Endothelial cell of umbilical vein (primary cell): ENCODE data around the gene TULP4. TPM values are rescaled to one million over a fixed set of nuclear protein-coding genes. Genes with fewer than 3 reads are reported as not detected.
A peak's percentile ranks its signal among the peaks of the same experiment; 100 is the strongest.
"Not testable (repeated sequence)": the region's sequence is repeated elsewhere in the genome, so short reads cannot be mapped to it uniquely, and the experiment has no call there.

Experiments
- BruUV-seq: library from RNA; stranded (reverse); fragments of 400-500 nt; replicated peaks from 2 replicates; lab custom pipeline; 2021; lab: Mats Ljungman, UMichigan
- CTCF ChIA-PET: fragments of 300-600, 350-600 bp; sonication (Branson Sonifier 250); formaldehyde crosslinking; loops from one replicate; lab custom pipeline; 2021; ENCODE audit warnings: antibody characterized with exemption, inconsistent platforms; lab: Charles Lee
- POLR2A ChIA-PET: fragments of 300-600, 350-600 bp; sonication (Branson Sonifier 250); formaldehyde crosslinking; loops from one replicate; lab custom pipeline; 2021; ENCODE audit warnings: antibody characterized with exemption, inconsistent platforms; lab: Charles Lee
- DNase-seq: peaks from one replicate; pipeline ENCODE4 v3.0.0-alpha.2; 2011; ENCODE audit warnings: low read depth, low spot score
- FAIRE-seq: peaks from 2 replicates; lab custom pipeline; 2011; peaks lifted over from hg19 to GRCh38; lab: Jason Lieb, UNC
- H2AFZ ChIP-seq: 2 replicates; pipeline ENCODE4 v1.6.0; 2012; ENCODE audit warnings: low read depth, low read length, control low read depth, inconsistent platforms
- H3K27ac ChIP-seq: 2 replicates; pipeline ENCODE4 v1.5.1; 2011; ENCODE audit warnings: low read depth, mild to moderate bottlenecking, control low read depth, low read length, moderate library complexity; ENCODE audit not compliant: insufficient read depth
- H3K27me3 ChIP-seq, 2 experiments: 2 replicates each; pipeline versions ENCODE4 v1.6.0 to v1.6.1; 2011; ENCODE audit warnings: low read length in 2 of 2, mixed read lengths in 1 of 2; ENCODE audit not compliant: control insufficient read depth in 2 of 2, insufficient read depth in 2 of 2
- H3K36me3 ChIP-seq, 2 experiments: 2 replicates in 1 of 2; 3 replicates in 1 of 2; pipeline ENCODE4 v1.5.1; 2011; ENCODE audit warnings: low read length in 2 of 2, mild to moderate bottlenecking in 1 of 2, moderate library complexity in 1 of 2; ENCODE audit not compliant: control insufficient read depth in 2 of 2, insufficient read depth in 2 of 2; ENCODE audit errors: extremely low read depth in 1 of 2
- H3K4me1 ChIP-seq: 3 replicates; pipeline ENCODE4 v1.5.1; 2011; ENCODE audit warnings: mild to moderate bottlenecking, low read length; ENCODE audit not compliant: control insufficient read depth, insufficient read depth; ENCODE audit errors: extremely low read depth
- H3K4me2 ChIP-seq: 2 replicates; pipeline ENCODE4 v1.6.1; 2011; ENCODE audit warnings: low read length, control low read depth, mixed read lengths; ENCODE audit not compliant: insufficient read depth
- H3K4me3 ChIP-seq, 3 experiments: fragments of 200-600 bp in 1 of 3; sonication (generic), shearing (Covaris generic) in 1 of 3; replicated peaks in 1 of 3; 2 replicates each; pipeline ENCODE4 v1.5.1; 2011 to 2016; ENCODE audit warnings: control low read depth in 3 of 3, low read length in 3 of 3, mild to moderate bottlenecking in 2 of 3, inconsistent platforms in 1 of 3, low read depth in 1 of 3, moderate library complexity in 1 of 3; ENCODE audit not compliant: insufficient read depth in 1 of 3
- H3K79me2 ChIP-seq: 2 replicates; pipeline ENCODE4 v1.6.0; 2012; ENCODE audit warnings: low read length, inconsistent platforms; ENCODE audit not compliant: control insufficient read depth, insufficient read depth
- H3K9ac ChIP-seq: replicated peaks from 2 replicates; pipeline ENCODE3; 2011; ENCODE audit warnings: low read length, control low read depth; ENCODE audit not compliant: insufficient read depth; ENCODE audit errors: extremely low read depth
- H3K9me1 ChIP-seq: replicated peaks from 3 replicates; pipeline ENCODE4 v1.6.0; 2011; ENCODE audit warnings: mild to moderate bottlenecking, low read length; ENCODE audit not compliant: control insufficient read depth, insufficient read depth; ENCODE audit errors: extremely low read depth
- H3K9me3 ChIP-seq: replicated peaks from 2 replicates; pipeline ENCODE4 v1.5.1; 2012; ENCODE audit warnings: low read length, inconsistent platforms; ENCODE audit not compliant: control insufficient read depth, insufficient read depth
- H4K20me1 ChIP-seq: replicated peaks from 2 replicates; pipeline ENCODE3; 2011; ENCODE audit warnings: mild to moderate bottlenecking, low read length; ENCODE audit not compliant: control insufficient read depth, insufficient read depth; ENCODE audit errors: extremely low read depth
- EZH2 ChIP-seq: IDR thresholded peaks from 2 replicates; pipeline ENCODE4 v1.6.1; 2012; ENCODE audit warnings: borderline replicate concordance, low read depth, mild to moderate bottlenecking, moderate library complexity, low read length, inconsistent platforms; ENCODE audit not compliant: severe bottlenecking
- FOS ChIP-seq: IDR thresholded peaks from 2 replicates; pipeline ENCODE4 v1.6.1; 2011; ENCODE audit warnings: mild to moderate bottlenecking, low read length, moderate library complexity, borderline replicate concordance; ENCODE audit not compliant: insufficient read depth
- GATA2 ChIP-seq: IDR thresholded peaks from 2 replicates; pipeline ENCODE4 v1.7.0; 2011; ENCODE audit warnings: low read depth, mild to moderate bottlenecking, moderate library complexity, mixed read lengths, low read length; ENCODE audit not compliant: insufficient read length, insufficient read depth
- JUN ChIP-seq: IDR thresholded peaks from 2 replicates; pipeline ENCODE4 v1.6.1; 2011; ENCODE audit warnings: borderline replicate concordance, low read depth; ENCODE audit not compliant: insufficient read length, insufficient read depth
- MYC ChIP-seq: IDR thresholded peaks from one replicate; pipeline ENCODE4 v1.6.1; 2011; ENCODE audit warnings: mild to moderate bottlenecking, low read depth, low read length
- POLR2A ChIP-seq: IDR thresholded peaks from 2 replicates; pipeline ENCODE4 v1.6.1; 2012; ENCODE audit warnings: low read depth, mild to moderate bottlenecking, control low read depth, low read length
- POLR2AphosphoS5 ChIP-seq: IDR thresholded peaks from 2 replicates; pipeline ENCODE4 v1.6.1; 2012; ENCODE audit warnings: low read depth, mild to moderate bottlenecking, control low read depth, low read length, moderate library complexity; ENCODE audit not compliant: insufficient read depth
- dilution Hi-C: fragments of 300-500 bp; cut with MboI; formaldehyde crosslinking; loops from one replicate; pipeline ENCODE4 v1.15.0; 2019; ENCODE audit warnings: low sequenced_read_pairs; ENCODE audit not compliant: extremely low pct_ligation_motif_present
- intact Hi-C: fragments of 100-400 bp; cut with micrococcal nuclease; formaldehyde crosslinking; loops from one replicate; pipeline ENCODE4 v1.10.0; 2022
- polyA plus RNA-seq, 4 experiments: library from polyadenylated mRNA; depleted of rRNA in 3 of 4; stranded (reverse) in 3 of 4; unstranded in 1 of 4; fragments of >200 nt; gene quantifications; 2 replicates each; pipeline versions ENCODE4 v1.2.1 to v1.2.3, GENCODE V29; 2011 to 2012; ENCODE audit warnings: missing spikeins in 1 of 4
- total RNA-seq: library from RNA; stranded (reverse); gene quantifications from 2 replicates; pipeline ENCODE4 v1.2.3, GENCODE V29; 2021
- TF ChIP-seq, protein P1 (sequence below), 2 donors: IDR thresholded peaks; 1 replicate in 1 of 2; 2 replicates in 1 of 2; pipeline ENCODE4 v1.5.1; 2011; ENCODE audit warnings: low read length in 2 of 2, mild to moderate bottlenecking in 2 of 2, moderate library complexity in 2 of 2, control low read depth in 1 of 2, inconsistent platforms in 1 of 2, low read depth in 1 of 2; ENCODE audit not compliant: insufficient read depth in 1 of 2; ENCODE audit errors: extremely low read depth in 1 of 2
- TF ChIP-seq, protein P2 (sequence below): IDR thresholded peaks from 2 replicates; pipeline ENCODE4 v1.6.1; 2011; ENCODE audit not compliant: insufficient read depth, insufficient read length

The TULP4 gene
- total and polyA plus RNA-seq, 2 donors (not counting 3 experiments of a cell fraction or from before 2014, with no cell fraction given) = 10.8 to 55.1 TPM

DNA sequence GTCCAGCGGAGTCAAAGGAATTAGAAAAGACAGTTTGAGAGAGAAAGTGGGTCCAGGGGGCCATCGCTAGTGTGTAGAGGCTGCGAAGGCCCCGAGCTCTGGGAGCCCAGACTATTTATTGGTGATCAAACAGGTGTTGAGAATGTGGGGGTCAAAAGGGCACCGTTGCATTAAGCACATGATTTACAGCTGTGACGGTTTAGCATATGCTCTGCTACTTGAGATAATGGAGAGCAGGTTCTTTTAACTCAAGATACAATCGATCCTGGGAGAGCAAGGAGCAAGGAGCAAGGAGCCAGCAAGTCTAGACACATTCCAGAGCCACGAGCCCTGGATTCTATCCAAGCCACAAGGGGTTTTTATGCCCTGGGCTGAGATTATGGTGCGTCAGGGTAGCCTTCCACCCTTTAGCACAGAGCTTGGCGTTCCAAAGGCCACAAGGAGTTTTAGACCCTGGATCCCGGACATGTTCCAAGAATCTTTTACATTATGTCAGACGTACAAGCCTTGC, 93.1 kb downstream of the TULP4 start:
- peak; percentile 52 for TF ChIP-seq POLR2AphosphoS5
- DNase-seq = peak; percentile 36
- H3K4me2 ChIP-seq, H3K79me2 ChIP-seq, FAIRE-seq, dilution Hi-C loops, H3K9me3 ChIP-seq, POLR2A ChIA-PET, H3K36me3 ChIP-seq, BruUV-seq, H3K4me3 ChIP-seq, H4K20me1 ChIP-seq, H2AFZ ChIP-seq, H3K9me1 ChIP-seq, H3K27me3 ChIP-seq: not testable (repeated sequence)
- peaks cover 54% of the 10 kb centered on the region for H3K4me1 ChIP-seq
- peak overlapping the region; percentile 94 for H3K27ac ChIP-seq
- peak overlapping the region; percentile 38 for H3K9ac ChIP-seq
- CTCF ChIA-PET = interaction anchor here (0.8 to 1.4 kb wide), 3 partner anchors 14 to 187 kb away, joined by 3 read pairs; no protein-coding TSS in a partner anchor
- intact Hi-C loops = loop anchor here (5.0 kb wide), 2 partner anchors 77 to 227 kb away; no protein-coding TSS in a partner anchor

DNA sequence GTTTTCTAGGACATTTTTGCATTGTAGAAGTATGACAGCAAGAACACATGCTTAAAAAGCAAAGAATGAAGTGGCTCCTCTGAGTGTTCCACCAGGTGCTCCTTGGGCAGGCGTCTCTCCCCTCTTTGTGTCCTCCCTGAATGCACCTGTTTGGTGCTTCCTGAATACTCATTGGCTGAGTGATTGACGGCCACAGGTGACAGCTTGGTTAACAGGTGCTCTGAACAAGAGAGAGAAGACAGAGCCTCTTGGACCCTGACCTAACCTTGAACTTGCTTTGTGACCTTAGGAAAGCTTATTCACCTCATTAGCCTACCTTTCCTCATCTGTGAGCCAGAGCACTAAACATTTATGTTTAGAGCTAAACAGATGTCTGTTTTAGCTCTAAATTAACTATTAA, 93.7 kb downstream of the TULP4 start:
- H3K4me1 ChIP-seq = peaks cover 59% of the 10 kb centered on the region
- peak overlapping the region; percentile 94 for H3K27ac ChIP-seq
- dilution Hi-C loops = no loop called here
- no peak overlapping the region for H3K4me3 ChIP-seq
- ChIA-PET POLR2A (no interaction called here), CTCF (interaction anchor here (1.3 to 1.6 kb wide), 3 partner anchors 13 to 187 kb away, joined by 3 to 7 read pairs (median 3); no protein-coding TSS in a partner anchor)
- TF ChIP-seq POLR2A = no peak
- TF ChIP-seq EZH2 = no peak
- TF ChIP-seq, protein P1, sequence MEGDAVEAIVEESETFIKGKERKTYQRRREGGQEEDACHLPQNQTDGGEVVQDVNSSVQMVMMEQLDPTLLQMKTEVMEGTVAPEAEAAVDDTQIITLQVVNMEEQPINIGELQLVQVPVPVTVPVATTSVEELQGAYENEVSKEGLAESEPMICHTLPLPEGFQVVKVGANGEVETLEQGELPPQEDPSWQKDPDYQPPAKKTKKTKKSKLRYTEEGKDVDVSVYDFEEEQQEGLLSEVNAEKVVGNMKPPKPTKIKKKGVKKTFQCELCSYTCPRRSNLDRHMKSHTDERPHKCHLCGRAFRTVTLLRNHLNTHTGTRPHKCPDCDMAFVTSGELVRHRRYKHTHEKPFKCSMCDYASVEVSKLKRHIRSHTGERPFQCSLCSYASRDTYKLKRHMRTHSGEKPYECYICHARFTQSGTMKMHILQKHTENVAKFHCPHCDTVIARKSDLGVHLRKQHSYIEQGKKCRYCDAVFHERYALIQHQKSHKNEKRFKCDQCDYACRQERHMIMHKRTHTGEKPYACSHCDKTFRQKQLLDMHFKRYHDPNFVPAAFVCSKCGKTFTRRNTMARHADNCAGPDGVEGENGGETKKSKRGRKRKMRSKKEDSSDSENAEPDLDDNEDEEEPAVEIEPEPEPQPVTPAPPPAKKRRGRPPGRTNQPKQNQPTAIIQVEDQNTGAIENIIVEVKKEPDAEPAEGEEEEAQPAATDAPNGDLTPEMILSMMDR (IDR thresholded peaks at IDR 0.05; ENCODE audit: extremely low read depth in 1 of 2, insufficient read depth in 1 of 2, low read depth in 1 of 2, low read length in 2 of 2) = no peak
- TF ChIP-seq, protein P2, sequence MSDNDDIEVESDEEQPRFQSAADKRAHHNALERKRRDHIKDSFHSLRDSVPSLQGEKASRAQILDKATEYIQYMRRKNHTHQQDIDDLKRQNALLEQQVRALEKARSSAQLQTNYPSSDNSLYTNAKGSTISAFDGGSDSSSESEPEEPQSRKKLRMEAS = no peak
- TF ChIP-seq GATA2 = no peak
- TF ChIP-seq FOS = no peak
- no peak for TF ChIP-seq MYC
- no peak for TF ChIP-seq POLR2AphosphoS5
- TF ChIP-seq JUN = no peak
- no peaks in the 10 kb centered on the region for H3K9me3 ChIP-seq
- H2AFZ ChIP-seq = no peak overlapping the region
- H3K36me3 ChIP-seq = no peaks in the 10 kb centered on the region
- no peak for FAIRE-seq
- H3K27me3 ChIP-seq = no peaks in the 10 kb centered on the region
- no peaks in the 10 kb centered on the region for H4K20me1 ChIP-seq
- no peaks in the 10 kb centered on the region for H3K9me1 ChIP-seq
- peak overlapping the region; percentile 38 for H3K9ac ChIP-seq
- DNase-seq = no peak
- no TSS peak for BruUV-seq
- no peak overlapping the region for H3K4me2 ChIP-seq
- H3K79me2 ChIP-seq = no peaks in the 10 kb centered on the region
- intact Hi-C loops = loop anchor here (5.0 kb wide), 2 partner anchors 76 to 226 kb away; no protein-coding TSS in a partner anchor
